ENCODE data around the gene GPR22. TPM values are rescaled to one million over a fixed set of nuclear protein-coding genes. Genes with fewer than 3 reads are reported as not detected.

GPR22 gene
- total RNA-seq, 1 experiment from 2014 or later, result not detected

DNA sequence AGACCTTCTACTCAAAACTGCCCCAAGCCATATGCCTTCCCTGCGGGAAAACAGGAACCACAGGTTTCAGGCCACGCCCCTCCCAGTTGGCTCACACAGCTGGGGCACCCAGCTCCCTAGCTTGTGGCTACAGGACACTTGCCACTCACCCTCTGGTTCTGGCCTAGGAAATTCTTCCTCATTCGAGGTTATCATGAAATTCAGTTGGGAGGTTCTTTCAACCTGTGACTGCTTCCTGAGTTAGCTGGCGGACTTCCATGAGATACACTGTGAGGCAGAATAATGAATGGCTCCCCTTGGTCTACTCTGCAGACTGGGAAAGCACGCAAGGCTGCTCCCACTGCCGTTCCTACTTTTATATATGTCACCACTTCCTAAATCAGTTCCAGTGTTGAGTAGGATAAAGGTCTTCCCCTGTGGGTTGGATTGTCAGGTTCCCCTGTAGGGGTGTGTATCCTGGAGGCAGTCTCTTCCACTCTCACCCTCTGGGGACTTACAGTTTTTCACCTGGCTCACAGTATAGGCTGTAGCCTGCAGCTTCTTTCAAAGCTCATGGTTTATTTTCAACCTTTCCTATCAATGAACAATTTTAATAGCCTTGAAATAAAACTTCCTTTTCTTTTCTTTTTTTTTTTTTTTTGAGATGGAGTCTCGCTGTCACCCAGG, 37.0 kb downstream of the GPR22 start:
- Histone ChIP-seq H3K79me1 (ENCODE audit: insufficient read depth, low read depth, low read length, poor library complexity, severe bottlenecking) (no peaks in the 10 kb centered on the region), H2BK12ac (ENCODE audit: insufficient read length, low read depth, low read length) (no peak overlapping the region), H3K14ac (ENCODE audit: insufficient read depth, low read length) (no peak overlapping the region), H2AFZ (ENCODE audit: low read length) (no peak overlapping the region), H3T11ph (ENCODE audit: low read length) (no peak overlapping the region), H3K56ac (ENCODE audit: insufficient read length, low read depth, low read length) (no peak overlapping the region), H4K20me1 (ENCODE audit: control insufficient read depth, insufficient read depth, insufficient read length) (no peaks in the 10 kb centered on the region), H2BK20ac (ENCODE audit: low read depth, low read length, poor library complexity, severe bottlenecking) (no peak overlapping the region), H2BK15ac (ENCODE audit: low read depth, low read length) (no peak overlapping the region), H3K18ac (ENCODE audit: insufficient read length, low read depth, low read length) (no peak overlapping the region), H3K4me1 (ENCODE audit: insufficient read depth, low read length) (no peaks in the 10 kb centered on the region), H3K23me2 (ENCODE audit: insufficient read length, low read depth, low read length, poor library complexity, severe bottlenecking) (no peaks in the 10 kb centered on the region), H3K4me2 (ENCODE audit: insufficient read depth, insufficient read length, low read length) (no peak overlapping the region), H4K91ac (ENCODE audit: insufficient read length, low read depth, low read length) (no peak overlapping the region), H4K8ac (replicated peaks; ENCODE audit: insufficient read length, low read depth, low read length) (no peak overlapping the region), H3K9me3 (ENCODE audit: control insufficient read depth, low read depth, low read length) (peaks cover 6% of the 10 kb centered on the region), H3K4ac (ENCODE audit: low read depth, low read length) (no peak overlapping the region), H2AK5ac (ENCODE audit: insufficient read length, low read length) (no peak overlapping the region), H3K27me3 (ENCODE audit: insufficient read depth, low read length) (no peaks in the 10 kb centered on the region), H3K27ac (ENCODE audit: insufficient read length, low read depth, low read length) (no peak overlapping the region), H2BK5ac (ENCODE audit: insufficient read length, low read length) (no peak overlapping the region), H3K9ac (ENCODE audit: extremely low read depth, insufficient read length, low read length) (no peak overlapping the region), H3K79me2 (ENCODE audit: insufficient read depth, low read length) (no peaks in the 10 kb centered on the region), H4K5ac (ENCODE audit: insufficient read length, low read depth, low read length) (no peak overlapping the region), H2BK120ac (ENCODE audit: low read depth, low read length, poor library complexity, severe bottlenecking) (no peak overlapping the region), H3K23ac (ENCODE audit: insufficient read length, low read depth, low read length) (no peak overlapping the region)
- H3K27ac Mint-ChIP-seq, result no peak overlapping the region; a peak in 1 of 7 replicates
- TF ChIP-seq, protein P1, sequence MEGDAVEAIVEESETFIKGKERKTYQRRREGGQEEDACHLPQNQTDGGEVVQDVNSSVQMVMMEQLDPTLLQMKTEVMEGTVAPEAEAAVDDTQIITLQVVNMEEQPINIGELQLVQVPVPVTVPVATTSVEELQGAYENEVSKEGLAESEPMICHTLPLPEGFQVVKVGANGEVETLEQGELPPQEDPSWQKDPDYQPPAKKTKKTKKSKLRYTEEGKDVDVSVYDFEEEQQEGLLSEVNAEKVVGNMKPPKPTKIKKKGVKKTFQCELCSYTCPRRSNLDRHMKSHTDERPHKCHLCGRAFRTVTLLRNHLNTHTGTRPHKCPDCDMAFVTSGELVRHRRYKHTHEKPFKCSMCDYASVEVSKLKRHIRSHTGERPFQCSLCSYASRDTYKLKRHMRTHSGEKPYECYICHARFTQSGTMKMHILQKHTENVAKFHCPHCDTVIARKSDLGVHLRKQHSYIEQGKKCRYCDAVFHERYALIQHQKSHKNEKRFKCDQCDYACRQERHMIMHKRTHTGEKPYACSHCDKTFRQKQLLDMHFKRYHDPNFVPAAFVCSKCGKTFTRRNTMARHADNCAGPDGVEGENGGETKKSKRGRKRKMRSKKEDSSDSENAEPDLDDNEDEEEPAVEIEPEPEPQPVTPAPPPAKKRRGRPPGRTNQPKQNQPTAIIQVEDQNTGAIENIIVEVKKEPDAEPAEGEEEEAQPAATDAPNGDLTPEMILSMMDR (conservative IDR thresholded peaks at IDR 0.05), result no peak
- H3K4me3 Mint-ChIP-seq, result no peak overlapping the region
- DNase-seq, result no peak
- H3K9me3 Mint-ChIP-seq, result peaks cover 28 to 36% of the 10 kb centered on the region in 2 experiments
- peaks cover 0 to 2% of the 10 kb centered on the region in 2 experiments; a peak in 1 of 4 replicates for H3K4me1 Mint-ChIP-seq
- peaks cover 26 to 40% (median 39%) of the 10 kb centered on the region in 3 experiments for H3K36me3 Mint-ChIP-seq (ENCODE audit: insufficient read depth in 1 of 3, low read depth in 3 of 3)
- peaks cover 2% of the 10 kb centered on the region; the same call in 1 of the 2 replicates for H3K27me3 Mint-ChIP-seq (ENCODE audit: low read depth)
- WGBS (ENCODE audit: extremely low coverage, insufficient read length, low lambda C conversion rate), result no CpG with 5 or more reads among the region's 7 CpGs

Other genes with a start within 250 kb of the GPR22 start
- gene COG5, start 93.9 kb downstream of the GPR22 start, total RNA-seq (2021), result 20.2 and 21.8 TPM in 2 replicates
- 10.8 TPM in 2 replicates for gene DUS4L, start 93.9 kb downstream of the GPR22 start, total RNA-seq (2021)
- 30.6 and 31.3 TPM in 2 replicates for gene BCAP29, start 110.2 kb downstream of the GPR22 start, total RNA-seq (2021)
- gene SLC26A4, start 190.8 kb downstream of the GPR22 start, total RNA-seq (2021), result 0.33 TPM in 1 of 2 replicates, not detected in the other

Measured in H9 (cell line).